A549 (cell line): ENCODE results near the gene ADCYAP1R1. TPM values are rescaled to one million over a fixed set of nuclear protein-coding genes. Genes with fewer than 3 reads are reported as not detected.

Experiments used
- ATAC-seq, 2 experiments: fragments of 200-7000 bp in 1 of 2; fragments of >200 bp in 1 of 2; cut with Nextera tagmentation in 1 of 2; cut with Tn5 transposase in 1 of 2; 3 replicates each; pipeline versions ENCODE4 v1.8.0 to v1.9.1; 2018 to 2020; ENCODE audit warnings: mild to moderate bottlenecking in 1 of 2, moderate library complexity in 1 of 2
- CTCF ChIA-PET: fragments of 300-600 bp; sonication (Branson Sonifier 250); formaldehyde crosslinking; extraction: SDS; loops from one replicate; lab custom pipeline; 2021; ENCODE audit warnings: antibody characterized with exemption, inconsistent platforms; lab: Yijun Ruan, JAX
- POLR2A ChIA-PET: fragments of 350-600 bp; formaldehyde crosslinking; extraction: SDS; loops from one replicate; lab custom pipeline; 2021; ENCODE audit warnings: antibody characterized with exemption, inconsistent platforms; lab: Yijun Ruan, JAX
- DNase-seq, 2 experiments: peaks; one replicate each; pipeline versions ENCODE4 v3.0.0 to v3.0.0-alpha.2; 2011 to 2016; ENCODE audit warnings: low read depth in 1 of 2, low spot score in 1 of 2
- FAIRE-seq: peaks from 2 replicates; lab custom pipeline; 2011; peaks lifted over from hg19 to GRCh38; lab: Jason Lieb, UNC
- H3K27ac ChIP-seq, 2 experiments: fragments of >200 bp; sonication (Bioruptor Twin); formaldehyde crosslinking; 3 replicates each; pipeline ENCODE4 v1.5.1; 2016 to 2017
- H3K4me1 ChIP-seq: fragments of >200 bp; sonication (Bioruptor Twin); formaldehyde crosslinking; 3 replicates; pipeline ENCODE4 v1.6.1; 2016
- H3K4me2 ChIP-seq: fragments of >200 bp; sonication (Bioruptor Twin); formaldehyde crosslinking; 3 replicates; pipeline ENCODE4 v1.6.1; 2016
- H3K4me3 ChIP-seq: fragments of >200 bp; sonication (Bioruptor Twin); formaldehyde crosslinking; 3 replicates; pipeline ENCODE4 v1.5.1; 2016
- H3K9me3 ChIP-seq: fragments of >200 bp; sonication (Bioruptor Twin); formaldehyde crosslinking; 3 replicates; pipeline ENCODE4 v1.6.1; 2016
- CBX2 ChIP-seq: fragments of 200-600 bp; sonication (generic); IDR thresholded peaks from 2 replicates; pipeline ENCODE4 v1.6.1; 2016; ENCODE audit warnings: low read depth, mild to moderate bottlenecking, borderline replicate concordance
- CHD2 ChIP-seq: fragments of 150-350 bp; IDR thresholded peaks from 2 replicates; pipeline ENCODE4 v1.6.1; 2014; ENCODE audit warnings: low read length; ENCODE audit not compliant: partially characterized antibody
- CHD4 ChIP-seq: fragments of 200-600 bp; sonication (generic); IDR thresholded peaks from 2 replicates; pipeline ENCODE4 v1.6.1; 2016; ENCODE audit warnings: antibody characterized with exemption, mild to moderate bottlenecking, borderline replicate concordance
- EP300 ChIP-seq, 2 experiments: fragments of >200 bp; sonication (Bioruptor Twin); formaldehyde crosslinking; IDR thresholded peaks; 2 replicates in 1 of 2; 3 replicates in 1 of 2; pipeline ENCODE4 v1.6.1; 2016 to 2017
- FOSL2 ChIP-seq, 2 experiments: fragments of 450-650 bp in 1 of 2; fragments of >200 bp in 1 of 2; sonication (Bioruptor Twin) in 1 of 2; formaldehyde crosslinking; IDR thresholded peaks; 2 replicates each; pipeline versions ENCODE4 v1.5.0 to v1.6.1; 2016 to 2020; ENCODE audit warnings: mild to moderate bottlenecking in 1 of 2, moderate library complexity in 1 of 2
- HDAC2 ChIP-seq: fragments of 200-600 bp; sonication (generic); IDR thresholded peaks from 2 replicates; pipeline ENCODE4 v1.6.1; 2016
- HES2 ChIP-seq: fragments of >200 bp; sonication (Bioruptor Twin); formaldehyde crosslinking; IDR thresholded peaks from 2 replicates; pipeline ENCODE4 v1.6.1; 2016
- KDM1A ChIP-seq: fragments of 200-600 bp; sonication (generic); IDR thresholded peaks from 2 replicates; pipeline ENCODE4 v1.6.1; 2016; ENCODE audit warnings: low read depth, mild to moderate bottlenecking
- PHF8 ChIP-seq: fragments of 200-600 bp; sonication (generic); IDR thresholded peaks from 2 replicates; pipeline ENCODE4 v1.6.1; 2016; ENCODE audit warnings: low read depth, mild to moderate bottlenecking, antibody characterized with exemption, moderate library complexity, borderline replicate concordance
- POLR2AphosphoS2 ChIP-seq: conservative IDR thresholded peaks from 2 replicates; pipeline ENCODE4 v1.6.1; 2012; ENCODE audit warnings: low read length, improper control_type of control experiment, inconsistent platforms
- REST ChIP-seq: fragments of 200-600 bp; sonication (generic); IDR thresholded peaks from 2 replicates; pipeline ENCODE4 v1.6.1; 2016; ENCODE audit warnings: antibody characterized with exemption, mild to moderate bottlenecking, moderate library complexity
- RFX5 ChIP-seq: fragments of 450-650 bp; IDR thresholded peaks from 2 replicates; pipeline ENCODE4 v1.7.1; 2014; ENCODE audit warnings: antibody characterized with exemption, mild to moderate bottlenecking, moderate library complexity
- USF2 ChIP-seq: fragments of 450-650 bp; IDR thresholded peaks from 2 replicates; pipeline ENCODE4 v1.6.1; 2014; ENCODE audit warnings: antibody characterized with exemption
- ZFP36 ChIP-seq: fragments of 450-650 bp; IDR thresholded peaks from 2 replicates; pipeline ENCODE4 v1.6.1; 2014; ENCODE audit warnings: borderline replicate concordance; ENCODE audit not compliant: partially characterized antibody
- ZSCAN20 ChIP-seq: fragments of 250-450 bp; sonication (Bioruptor Pico); IDR thresholded peaks from 2 replicates; pipeline ENCODE4 v1.8.0; 2022; ENCODE audit warnings: mild to moderate bottlenecking, moderate library complexity
- WGBS: methylation state at CpG from one replicate; pipeline ENCODE4 v1.1.6; 2017; ENCODE audit errors: missing lambda C conversion rate; 5-methylcytosine and 5-hydroxymethylcytosine counted together
- polyA plus RNA-seq, 4 experiments: library from polyadenylated mRNA; depleted of rRNA in 3 of 4; stranded (reverse); fragments of >200 nt; fragmentation: RNase III in 1 of 4; extraction: RNeasy Plus Mini Kit Qiagen cat#74134 plus additional on column Dnase treatment in 1 of 4; gene quantifications; 2 replicates in 3 of 4; 3 replicates in 1 of 4; pipeline ENCODE4 v1.2.3, GENCODE V29; 2011 to 2017
- TF ChIP-seq, protein P1 (sequence below): fragments of 250-450 bp; sonication (Bioruptor Pico); IDR thresholded peaks from 2 replicates; pipeline ENCODE4 v1.5.0; 2021; ENCODE audit warnings: mild to moderate bottlenecking, moderate library complexity, borderline replicate concordance
- TF ChIP-seq, protein P2 (sequence below): fragments of 150-350 bp; IDR thresholded peaks from 2 replicates; pipeline ENCODE4 v1.6.1; 2014; ENCODE audit warnings: low read depth, mild to moderate bottlenecking, low read length
- TF ChIP-seq, protein P3 (sequence below): IDR thresholded peaks from 2 replicates; pipeline ENCODE4 v1.6.1; 2012

Gene ADCYAP1R1
- polyA plus RNA-seq, 2 of the 4 experiments (the other 2 are of a cell fraction): 0.01 TPM; not detected in 1

- POLR2A ChIA-PET: no interaction called here
- CTCF ChIA-PET: interaction anchor here (0.8 to 4.6 kb wide), 3 partner anchors 53 to 155 kb away, joined by 3 to 14 read pairs (median 3); no protein-coding TSS in a partner anchor
- no peaks in the 10 kb centered on the region for H3K4me1 ChIP-seq
- TF ChIP-seq HDAC2 (no peak), CHD2 (no peak), RFX5 (no peak), KDM1A (no peak), ZSCAN20 (CRISPR knock-in tag) (no peak), ZFP36 (no peak), CBX2 (no peak), REST (no peak), USF2 (no peak), CHD4 (no peak)
- TF ChIP-seq, protein P1, sequence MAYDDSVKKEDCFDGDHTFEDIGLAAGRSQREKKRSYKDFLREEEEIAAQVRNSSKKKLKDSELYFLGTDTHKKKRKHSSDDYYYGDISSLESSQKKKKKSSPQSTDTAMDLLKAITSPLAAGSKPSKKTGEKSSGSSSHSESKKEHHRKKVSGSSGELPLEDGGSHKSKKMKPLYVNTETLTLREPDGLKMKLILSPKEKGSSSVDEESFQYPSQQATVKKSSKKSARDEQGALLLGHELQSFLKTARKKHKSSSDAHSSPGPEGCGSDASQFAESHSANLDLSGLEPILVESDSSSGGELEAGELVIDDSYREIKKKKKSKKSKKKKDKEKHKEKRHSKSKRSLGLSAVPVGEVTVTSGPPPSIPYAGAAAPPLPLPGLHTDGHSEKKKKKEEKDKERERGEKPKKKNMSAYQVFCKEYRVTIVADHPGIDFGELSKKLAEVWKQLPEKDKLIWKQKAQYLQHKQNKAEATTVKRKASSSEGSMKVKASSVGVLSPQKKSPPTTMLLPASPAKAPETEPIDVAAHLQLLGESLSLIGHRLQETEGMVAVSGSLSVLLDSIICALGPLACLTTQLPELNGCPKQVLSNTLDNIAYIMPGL (CRISPR knock-in tag): no peak
- no peak for DNase-seq
- 14% methylated on average over 3 of the region's 3 CpGs for WGBS
- FAIRE-seq: no peak
- no peak overlapping the region for H3K4me3 ChIP-seq
- H3K9me3 ChIP-seq: no peaks in the 10 kb centered on the region
- ATAC-seq: no peak
- H3K4me2 ChIP-seq: no peak overlapping the region
- no peak overlapping the region for H3K27ac ChIP-seq
Measured at GRCh38 chr7:31093282-31093681, 41.2 kb downstream of the ADCYAP1R1 start.

GRCh38 chr7:31094271-31094670 is 42.2 kb downstream of the ADCYAP1R1 start:
- DNase-seq: no peak
- CTCF ChIA-PET: interaction anchor here (1.2 to 4.6 kb wide), 2 partner anchors 111 to 156 kb away, joined by 3 to 14 read pairs; no protein-coding TSS in a partner anchor
- H3K27ac ChIP-seq: no peak overlapping the region
- H3K4me1 ChIP-seq: no peaks in the 10 kb centered on the region
- no peaks in the 10 kb centered on the region for H3K9me3 ChIP-seq
- ATAC-seq: no peak
- 21% methylated on average over 4 of the region's 4 CpGs for WGBS
- no peak overlapping the region for H3K4me2 ChIP-seq
- TF ChIP-seq POLR2AphosphoS2 (no peak), EP300 (IDR thresholded peaks at IDR 0.05) (no peak), FOSL2 (IDR thresholded peaks at IDR 0.05) (no peak), FOSL2 (CRISPR knock-in tag; IDR thresholded peaks at IDR 0.05) (no peak), KDM1A (no peak), PHF8 (no peak), ZFP36 (no peak), REST (no peak), HES2 (no peak)
- TF ChIP-seq, protein P2, sequence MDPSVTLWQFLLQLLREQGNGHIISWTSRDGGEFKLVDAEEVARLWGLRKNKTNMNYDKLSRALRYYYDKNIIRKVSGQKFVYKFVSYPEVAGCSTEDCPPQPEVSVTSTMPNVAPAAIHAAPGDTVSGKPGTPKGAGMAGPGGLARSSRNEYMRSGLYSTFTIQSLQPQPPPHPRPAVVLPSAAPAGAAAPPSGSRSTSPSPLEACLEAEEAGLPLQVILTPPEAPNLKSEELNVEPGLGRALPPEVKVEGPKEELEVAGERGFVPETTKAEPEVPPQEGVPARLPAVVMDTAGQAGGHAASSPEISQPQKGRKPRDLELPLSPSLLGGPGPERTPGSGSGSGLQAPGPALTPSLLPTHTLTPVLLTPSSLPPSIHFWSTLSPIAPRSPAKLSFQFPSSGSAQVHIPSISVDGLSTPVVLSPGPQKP: no peak
- TF ChIP-seq, protein P3, sequence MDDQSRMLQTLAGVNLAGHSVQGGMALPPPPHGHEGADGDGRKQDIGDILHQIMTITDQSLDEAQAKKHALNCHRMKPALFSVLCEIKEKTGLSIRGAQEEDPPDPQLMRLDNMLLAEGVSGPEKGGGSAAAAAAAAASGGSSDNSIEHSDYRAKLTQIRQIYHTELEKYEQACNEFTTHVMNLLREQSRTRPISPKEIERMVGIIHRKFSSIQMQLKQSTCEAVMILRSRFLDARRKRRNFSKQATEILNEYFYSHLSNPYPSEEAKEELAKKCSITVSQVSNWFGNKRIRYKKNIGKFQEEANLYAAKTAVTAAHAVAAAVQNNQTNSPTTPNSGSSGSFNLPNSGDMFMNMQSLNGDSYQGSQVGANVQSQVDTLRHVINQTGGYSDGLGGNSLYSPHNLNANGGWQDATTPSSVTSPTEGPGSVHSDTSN: no peak
- H3K4me3 ChIP-seq: no peak overlapping the region
- FAIRE-seq: no peak
- POLR2A ChIA-PET: no interaction called here
